ENCODE data around the gene SUFU.

Gene SUFU

DNA sequence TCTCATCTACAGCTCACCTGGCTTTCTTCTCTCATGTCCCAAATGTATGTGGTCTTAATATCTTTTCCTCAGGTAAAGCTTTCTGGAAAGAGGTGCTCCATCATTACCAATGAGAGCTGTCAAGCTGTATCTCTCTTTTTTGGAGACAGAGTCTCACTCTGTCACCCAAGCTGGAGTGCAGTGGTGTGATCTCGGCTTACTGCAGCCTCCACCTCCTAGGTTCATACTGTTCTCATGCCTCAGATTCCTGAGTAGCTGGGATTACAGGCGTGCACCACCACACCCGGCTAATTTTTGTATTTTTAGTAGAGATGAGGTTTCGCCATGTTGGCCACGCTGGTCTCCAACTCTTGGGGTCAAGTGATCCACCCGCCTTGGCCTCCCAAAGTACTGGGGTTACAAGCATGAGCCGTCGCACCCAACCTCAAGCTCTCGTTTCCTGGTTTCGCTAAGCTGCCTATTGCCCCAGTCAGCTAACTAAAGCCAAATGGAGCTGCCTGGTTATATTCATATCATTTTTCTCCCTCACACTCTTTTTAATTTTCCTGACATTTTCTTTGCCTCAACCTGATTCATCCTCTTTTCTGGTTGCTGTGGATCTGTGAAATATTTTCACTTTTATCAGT is 60.5 kb downstream of the SUFU start:
- POLR2A ChIA-PET = no interaction called here
- no peak for TF ChIP-seq CTBP1 (IDR thresholded peaks at IDR 0.05; ENCODE audit: borderline replicate concordance)
- TF ChIP-seq ELF4 (IDR thresholded peaks at IDR 0.05) = no peak
- TF ChIP-seq NFRKB (IDR thresholded peaks at IDR 0.05) = no peak
- TF ChIP-seq FOXK2 (IDR thresholded peaks at IDR 0.05) = no peak
- no peak for TF ChIP-seq FOXA1 (IDR thresholded peaks at IDR 0.05)
- TF ChIP-seq SP1 (IDR thresholded peaks at IDR 0.05) = no peak
- TF ChIP-seq SUZ12 (IDR thresholded peaks at IDR 0.05) = no peak
- TF ChIP-seq, protein P1, sequence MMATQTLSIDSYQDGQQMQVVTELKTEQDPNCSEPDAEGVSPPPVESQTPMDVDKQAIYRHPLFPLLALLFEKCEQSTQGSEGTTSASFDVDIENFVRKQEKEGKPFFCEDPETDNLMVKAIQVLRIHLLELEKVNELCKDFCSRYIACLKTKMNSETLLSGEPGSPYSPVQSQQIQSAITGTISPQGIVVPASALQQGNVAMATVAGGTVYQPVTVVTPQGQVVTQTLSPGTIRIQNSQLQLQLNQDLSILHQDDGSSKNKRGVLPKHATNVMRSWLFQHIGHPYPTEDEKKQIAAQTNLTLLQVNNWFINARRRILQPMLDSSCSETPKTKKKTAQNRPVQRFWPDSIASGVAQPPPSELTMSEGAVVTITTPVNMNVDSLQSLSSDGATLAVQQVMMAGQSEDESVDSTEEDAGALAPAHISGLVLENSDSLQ (IDR thresholded peaks at IDR 0.05) = no peak
- TF ChIP-seq LEF1 (IDR thresholded peaks at IDR 0.05; ENCODE audit: borderline replicate concordance) = no peak
- TF ChIP-seq BHLHE40 (IDR thresholded peaks at IDR 0.05; ENCODE audit: borderline replicate concordance) = no peak
- no peak for TF ChIP-seq ZNF384 (IDR thresholded peaks at IDR 0.05)
- no peak for TF ChIP-seq ARNT (IDR thresholded peaks at IDR 0.05)
- no peak for TF ChIP-seq FOXM1 (IDR thresholded peaks at IDR 0.05; ENCODE audit: borderline replicate concordance)
- TF ChIP-seq TARDBP (IDR thresholded peaks at IDR 0.05) = no peak
- no peak for TF ChIP-seq L3MBTL2 (conservative IDR thresholded peaks at IDR 0.05)
- no peak for TF ChIP-seq HDGF (IDR thresholded peaks at IDR 0.05; ENCODE audit: borderline replicate concordance)
- CTCF ChIA-PET = no interaction called here
- DNase-seq (ENCODE audit: extremely low spot score) = no peak

DNA sequence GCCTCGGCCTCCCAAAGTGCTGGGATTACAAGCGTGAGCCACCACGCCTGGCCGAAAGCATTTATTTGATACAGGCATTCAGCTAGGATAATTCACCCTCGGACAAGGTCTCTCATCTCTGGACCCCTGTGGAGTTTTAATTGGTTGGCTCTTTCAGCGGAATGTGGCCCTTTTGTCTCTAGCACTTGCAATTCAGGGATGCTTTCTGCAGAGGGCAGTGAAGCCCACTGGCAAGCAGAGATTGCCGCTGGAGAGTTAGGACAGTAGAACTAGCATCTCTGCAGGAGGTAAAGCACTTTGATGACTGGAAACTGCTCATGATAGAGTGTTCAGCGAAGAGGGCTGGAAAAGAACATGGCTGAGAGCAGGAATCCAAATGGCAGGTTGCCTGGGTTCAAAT is 62.0 kb downstream of the SUFU start:
- CTCF ChIA-PET = no interaction called here

DNA sequence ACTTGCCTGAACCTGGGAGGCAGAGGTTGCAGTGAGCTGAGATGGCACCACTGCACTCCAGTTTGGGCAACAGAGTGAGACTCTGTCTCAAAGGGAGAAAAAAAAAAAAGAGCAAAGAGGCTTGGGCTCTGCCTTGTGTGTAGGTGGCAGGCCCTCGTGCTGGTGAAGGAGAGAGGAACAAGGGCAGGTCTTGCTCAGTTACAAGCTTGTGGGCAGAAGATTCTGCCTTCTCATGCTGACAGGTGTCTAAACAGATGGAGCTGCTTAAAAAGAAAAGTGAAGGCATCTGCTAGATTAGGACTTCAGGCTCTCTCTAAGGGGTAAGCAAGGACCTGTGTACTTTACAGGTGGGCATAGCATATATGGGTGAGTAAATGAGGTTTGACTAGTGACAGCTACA is 75.0 kb downstream of the SUFU start:
- TF ChIP-seq TARDBP (IDR thresholded peaks at IDR 0.05) (no peak), SP1 (IDR thresholded peaks at IDR 0.05) (no peak), L3MBTL2 (conservative IDR thresholded peaks at IDR 0.05) (no peak), CTBP1 (IDR thresholded peaks at IDR 0.05; ENCODE audit: borderline replicate concordance) (no peak), ELF4 (IDR thresholded peaks at IDR 0.05) (no peak), SUZ12 (IDR thresholded peaks at IDR 0.05) (no peak), FOXK2 (IDR thresholded peaks at IDR 0.05) (no peak), LEF1 (IDR thresholded peaks at IDR 0.05; ENCODE audit: borderline replicate concordance) (no peak), NFRKB (IDR thresholded peaks at IDR 0.05) (no peak), ZNF384 (IDR thresholded peaks at IDR 0.05) (no peak)
- TF ChIP-seq, protein P1 (IDR thresholded peaks at IDR 0.05) = no peak
- POLR2A ChIA-PET = interaction anchor here (3.1 kb wide), 1 partner anchor 74 kb away, joined by 17 read pairs; the partner anchor contains the start of gene SUFU
- CTCF ChIA-PET = interaction anchor here (0.9 to 1.3 kb wide), 4 partner anchors 39 to 228 kb away, joined by 3 to 4 read pairs (median 3); partner anchors contain the start of gene SUFU
- DNase-seq (ENCODE audit: extremely low spot score) = no peak

More for the DNA sequence above, 62.0 kb downstream of the SUFU start:
- POLR2A ChIA-PET = no interaction called here
- DNase-seq (ENCODE audit: extremely low spot score) = no peak
- TF ChIP-seq NFRKB (IDR thresholded peaks at IDR 0.05) (no peak), FOXM1 (IDR thresholded peaks at IDR 0.05; ENCODE audit: borderline replicate concordance) (no peak), L3MBTL2 (conservative IDR thresholded peaks at IDR 0.05) (no peak), TARDBP (IDR thresholded peaks at IDR 0.05) (no peak), SP1 (IDR thresholded peaks at IDR 0.05) (no peak), LEF1 (IDR thresholded peaks at IDR 0.05; ENCODE audit: borderline replicate concordance) (no peak), ZNF384 (IDR thresholded peaks at IDR 0.05) (no peak), ELF4 (IDR thresholded peaks at IDR 0.05) (no peak), FOXA1 (IDR thresholded peaks at IDR 0.05) (no peak), SUZ12 (IDR thresholded peaks at IDR 0.05) (no peak), BHLHE40 (IDR thresholded peaks at IDR 0.05; ENCODE audit: borderline replicate concordance) (no peak), ARNT (IDR thresholded peaks at IDR 0.05) (no peak), HDGF (IDR thresholded peaks at IDR 0.05; ENCODE audit: borderline replicate concordance) (no peak), CTBP1 (IDR thresholded peaks at IDR 0.05; ENCODE audit: borderline replicate concordance) (no peak), FOXK2 (IDR thresholded peaks at IDR 0.05) (no peak)
- TF ChIP-seq, protein P1 (IDR thresholded peaks at IDR 0.05) = no peak

DNA sequence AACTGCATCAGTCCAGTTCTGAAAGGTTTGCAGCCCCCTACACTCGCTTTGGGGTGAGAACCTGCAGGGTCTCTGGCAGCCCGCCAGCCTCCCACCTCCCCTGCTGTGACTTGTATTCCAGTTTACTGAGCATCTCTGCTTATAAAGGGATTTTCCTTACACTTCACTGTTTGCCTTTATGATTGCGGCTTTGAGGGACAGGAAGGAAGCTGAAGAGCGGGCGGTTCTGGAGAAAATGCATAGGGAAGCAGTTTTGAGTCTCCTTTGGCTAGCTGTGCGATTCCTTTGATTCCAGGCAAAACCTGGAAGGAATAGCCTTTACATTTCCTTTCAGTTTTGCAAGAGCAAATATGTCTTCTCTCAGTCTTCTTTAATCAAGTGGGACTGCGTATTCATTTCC is 75.6 kb downstream of the SUFU start:
- DNase-seq (ENCODE audit: extremely low spot score) = no peak
- ChIA-PET POLR2A (interaction anchor here (1.2 to 3.1 kb wide), 2 partner anchors 75 to 77 kb away, joined by 4 to 17 read pairs; partner anchors contain the start of genes ACTR1A and SUFU), CTCF (interaction anchor here (0.9 to 1.3 kb wide), 3 partner anchors 39 to 229 kb away, joined by 3 to 4 read pairs (median 3); partner anchors contain the start of gene SUFU)
- TF ChIP-seq, protein P1 (IDR thresholded peaks at IDR 0.05) = peak; percentile 28; the same call in 1 of the 2 replicates
- TF ChIP-seq CTBP1 (IDR thresholded peaks at IDR 0.05; ENCODE audit: borderline replicate concordance) = no peak

DNA sequence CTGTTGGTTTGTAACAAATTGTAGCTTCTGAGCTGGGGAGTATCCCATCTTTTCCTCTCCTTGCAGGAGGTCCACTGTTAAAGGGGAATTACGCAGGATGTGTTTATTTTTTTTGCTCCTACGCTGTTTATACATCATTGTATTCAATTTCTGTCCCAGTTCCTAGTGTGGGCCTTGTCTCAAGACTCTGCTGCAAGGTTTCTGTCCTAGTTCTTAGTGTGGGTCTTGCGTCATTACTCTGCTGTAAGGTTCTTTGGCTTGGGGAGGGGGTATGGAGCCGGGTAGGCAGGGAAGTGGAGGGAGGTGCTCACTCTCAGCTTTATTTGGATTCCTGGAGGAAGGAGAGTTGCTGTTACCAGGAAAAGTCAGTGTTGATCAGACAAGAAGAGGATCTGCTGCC is 76.5 kb downstream of the SUFU start:
- TF ChIP-seq FOXK2 (IDR thresholded peaks at IDR 0.05) (no peak), LEF1 (IDR thresholded peaks at IDR 0.05; ENCODE audit: borderline replicate concordance) (no peak)
- TF ChIP-seq, protein P1 (IDR thresholded peaks at IDR 0.05) = no peak
- ChIA-PET CTCF (no interaction called here), POLR2A (interaction anchor here (1.2 to 3.1 kb wide), 2 partner anchors 76 to 78 kb away, joined by 4 to 17 read pairs; partner anchors contain the start of genes ACTR1A and SUFU)
- DNase-seq (ENCODE audit: extremely low spot score) = no peak
